HG02852 (cell line): ENCODE measurements around the gene PSMF1.
A peak's percentile ranks its signal among the peaks of the same experiment; 100 is the strongest.

ENCODE experiments used
- ATAC-seq: cut with Tn5 transposase; IDR thresholded peaks from one replicate; pipeline ENCODE4 v1.9.1; 2021; ENCODE audit warnings: mild to moderate bottlenecking, moderate library complexity; ENCODE audit not compliant: unreplicated experiment

The PSMF1 gene

GRCh38 chr20:1118336-1119127, at the start of gene PSMF1:
PSMF1 (plus strand) TSS chr20:1118602; CDS start chr20:1118774, 172 bp downstream.
- ATAC-seq: peak; percentile 93

- ATAC-seq: no peak
These were observed 46.1 kb upstream of the PSMF1 start for GRCh38 chr20:1072258-1072657.

GRCh38 chr20:1075616-1076015, 42.8 kb upstream of the PSMF1 start:
- ATAC-seq: no peak

- ATAC-seq: no peak
These were observed 36.5 kb upstream of the PSMF1 start for GRCh38 chr20:1081891-1082290.

GRCh38 chr20:1083431-1084080, 34.8 kb upstream of the PSMF1 start:
- ATAC-seq: no peak

- no peak for ATAC-seq
These were observed 32.7 kb upstream of the PSMF1 start for GRCh38 chr20:1085492-1086276.

- ATAC-seq: no peak
These were observed 31.9 kb upstream of the PSMF1 start for GRCh38 chr20:1086277-1087213.

GRCh38 chr20:1087311-1087905, 31.0 kb upstream of the PSMF1 start:
- ATAC-seq: no peak

- ATAC-seq: no peak
These were observed 23.7 kb upstream of the PSMF1 start for GRCh38 chr20:1094751-1095150.

GRCh38 chr20:1101533-1101932, 16.9 kb upstream of the PSMF1 start:
- ATAC-seq: no peak

GRCh38 chr20:1102016-1102415, 16.4 kb upstream of the PSMF1 start:
- no peak for ATAC-seq

- no peak for ATAC-seq
These were observed 14.7 kb upstream of the PSMF1 start for GRCh38 chr20:1103751-1104150.

- no peak for ATAC-seq
These were observed 12.7 kb upstream of the PSMF1 start for GRCh38 chr20:1105599-1106194.

GRCh38 chr20:1107176-1107575, 11.2 kb upstream of the PSMF1 start:
- no peak for ATAC-seq

- no peak for ATAC-seq
These were observed 9.9 kb upstream of the PSMF1 start for GRCh38 chr20:1108437-1108920.

GRCh38 chr20:1112908-1113307, 5.5 kb upstream of the PSMF1 start:
- ATAC-seq: no peak

GRCh38 chr20:1118004-1118335, 432 bp upstream of the PSMF1 start:
- ATAC-seq: no peak

GRCh38 chr20:1119128-1119505, 715 bp downstream of the PSMF1 start:
- no peak for ATAC-seq

GRCh38 chr20:1119524-1119923, 1.1 kb downstream of the PSMF1 start:
- ATAC-seq: no peak

GRCh38 chr20:1121429-1121828, 3.0 kb downstream of the PSMF1 start:
- no peak for ATAC-seq
